ENCODE data around the gene SLC25A43.

GRCh38 chrX:119502727-119503483, 103.8 kb downstream of the SLC25A43 start:
- no peak for TF ChIP-seq SIN3A (conservative IDR thresholded peaks at IDR 0.05 in 1 of 2, IDR thresholded peaks at IDR 0.05 in 1 of 2; ENCODE audit: low read depth in 1 of 2, low read length in 2 of 2)
- no peak for TF ChIP-seq BCL11A (IDR thresholded peaks at IDR 0.05; ENCODE audit: low read depth in 2 of 2, low read length in 2 of 2)
- TF ChIP-seq CTCF (IDR thresholded peaks at IDR 0.05; ENCODE audit: control extremely low read depth in 1 of 3, insufficient read depth in 1 of 3, low read depth in 1 of 3, low read length in 3 of 3) = no peak
